Skeletal muscle cell (primary cell): Measurements from ENCODE around the gene SCYL1.

Source experiments
- DNase-seq: peaks from one replicate; pipeline ENCODE4 v3.0.0-alpha.2; 2010; ENCODE audit warnings: low read depth
- H3K4me3 ChIP-seq: 2 replicates; pipeline ENCODE4 v1.5.1; 2011; ENCODE audit warnings: low read depth, mild to moderate bottlenecking, control low read depth, low read length, moderate library complexity

Gene SCYL1

DNA sequence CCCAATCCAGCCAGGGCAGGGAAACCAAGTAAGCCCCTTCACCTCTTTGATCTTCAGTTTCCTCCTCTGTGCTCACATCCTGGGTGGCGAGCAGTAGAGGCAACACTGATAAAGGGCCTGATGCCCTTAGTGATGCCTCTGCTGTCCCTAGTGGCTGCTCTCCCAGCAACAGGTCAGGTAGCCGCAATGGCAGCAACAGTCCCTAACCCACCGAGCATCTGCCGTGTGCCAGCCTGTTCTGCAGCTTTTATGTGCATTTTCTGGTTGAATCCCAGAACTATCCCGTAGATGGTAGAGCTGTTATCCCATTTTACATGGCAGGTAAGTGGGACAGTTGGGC, 5.2 kb downstream of the SCYL1 start:
- no peak for DNase-seq

DNA sequence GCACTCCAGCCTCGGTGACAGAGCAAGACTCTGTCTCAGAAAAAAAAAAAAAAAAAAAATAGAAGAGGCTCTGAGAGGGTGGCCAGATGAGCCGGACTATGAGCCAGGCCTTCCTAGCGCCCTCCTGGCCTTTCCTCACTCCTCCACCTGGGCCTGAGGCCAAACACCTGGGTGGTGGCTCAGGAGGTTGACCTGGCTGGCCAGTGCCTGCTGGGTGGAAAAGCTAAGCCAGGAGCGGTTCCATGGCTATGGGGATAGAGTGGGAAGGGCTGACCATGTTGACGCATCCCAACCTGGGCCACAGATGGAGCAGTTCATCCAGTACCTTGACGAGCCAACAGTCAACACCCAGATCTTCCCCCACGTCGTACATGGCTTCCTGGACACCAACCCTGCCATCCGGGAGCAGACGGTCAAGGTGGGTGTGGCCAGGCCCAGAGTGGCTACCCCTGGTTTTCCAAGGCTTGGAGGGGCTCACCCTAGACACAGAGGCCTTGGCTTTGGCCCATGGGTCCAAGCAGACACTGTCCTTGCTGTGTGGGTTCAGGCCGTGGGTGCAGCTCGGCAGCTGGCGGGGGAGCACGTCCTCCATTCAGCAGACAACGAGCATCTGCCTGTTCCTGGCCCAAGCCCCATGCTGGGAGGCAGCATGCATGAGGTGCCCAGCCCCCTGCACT, 7.6 kb downstream of the SCYL1 start:
- DNase-seq = no peak
- H3K4me3 ChIP-seq = no peak overlapping the region

More for the DNA sequence above, 5.2 kb downstream of the SCYL1 start:
- no peak overlapping the region for H3K4me3 ChIP-seq

DNA sequence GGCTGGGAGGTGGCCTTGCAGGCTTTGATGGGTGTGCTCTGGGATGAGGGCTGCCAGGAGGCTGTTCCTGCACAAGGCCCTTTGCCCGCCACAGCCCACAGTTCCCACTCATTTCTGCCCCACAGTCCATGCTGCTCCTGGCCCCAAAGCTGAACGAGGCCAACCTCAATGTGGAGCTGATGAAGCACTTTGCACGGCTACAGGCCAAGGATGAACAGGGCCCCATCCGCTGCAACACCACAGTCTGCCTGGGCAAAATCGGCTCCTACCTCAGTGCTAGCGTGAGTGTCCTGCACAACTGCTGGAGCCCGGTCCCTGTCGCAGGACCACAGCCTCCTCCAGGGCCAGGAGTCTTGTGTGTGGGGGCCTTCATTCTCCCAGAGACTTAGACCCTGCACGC, 10.2 kb downstream of the SCYL1 start:
- H3K4me3 ChIP-seq = no peak overlapping the region
- no peak for DNase-seq

DNA sequence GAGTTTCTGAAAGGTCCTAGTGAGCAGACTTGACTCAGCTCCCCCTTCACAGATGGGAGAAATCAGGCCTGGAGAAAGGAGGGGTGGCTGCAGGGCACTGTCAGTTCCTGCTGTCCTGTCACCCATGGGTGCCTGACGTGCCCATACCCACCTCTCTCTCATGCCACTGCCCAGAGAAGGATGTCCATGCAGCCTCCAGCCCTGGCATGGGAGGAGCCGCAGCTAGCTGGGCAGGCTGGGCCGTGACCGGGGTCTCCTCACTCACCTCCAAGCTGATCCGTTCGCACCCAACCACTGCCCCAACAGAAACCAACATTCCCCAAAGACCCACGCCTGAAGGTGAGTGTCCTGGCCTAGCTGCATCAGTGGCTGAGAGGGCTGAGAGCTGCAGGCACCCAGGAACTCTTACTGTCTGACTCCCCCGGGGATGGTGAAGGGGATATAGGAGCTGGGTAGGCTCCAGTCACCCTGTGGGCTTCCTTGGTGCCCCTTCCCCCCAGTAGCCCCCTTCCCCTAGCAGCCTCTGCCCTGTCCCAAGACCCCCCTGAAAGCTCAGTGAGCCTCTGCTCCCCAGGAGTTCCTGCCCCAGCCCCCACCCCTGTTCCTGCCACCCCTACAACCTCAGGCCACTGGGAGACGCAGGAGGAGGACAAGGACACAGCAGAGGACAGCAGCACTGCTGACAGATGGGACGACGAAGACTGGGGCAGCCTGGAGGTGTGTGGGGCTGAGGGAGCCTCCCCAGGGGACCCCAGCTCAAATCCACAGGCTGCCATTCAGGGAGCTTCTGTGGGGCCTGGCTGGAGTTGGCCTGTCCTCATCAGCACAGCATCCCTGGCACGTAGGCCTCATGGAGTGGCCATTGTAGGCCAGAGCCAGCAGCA, 11.8 kb downstream of the SCYL1 start:
- no peak overlapping the region for H3K4me3 ChIP-seq
- DNase-seq = no peak

DNA sequence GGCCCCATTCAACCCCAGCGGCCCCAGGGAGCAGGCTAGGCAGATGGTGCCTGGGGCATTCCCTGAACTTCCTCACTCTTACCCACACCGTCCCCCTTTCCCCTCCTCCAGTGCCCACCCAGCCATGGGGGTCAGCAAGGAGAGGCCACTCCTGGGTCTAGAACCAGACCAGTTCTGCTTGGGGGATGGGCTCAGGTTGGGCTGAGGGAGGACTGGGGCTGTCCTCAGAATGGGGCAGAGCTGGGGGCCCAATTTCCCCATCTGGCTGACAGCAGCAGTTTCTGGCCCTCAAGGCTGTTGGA, 12.4 kb downstream of the SCYL1 start:
- DNase-seq = no peak
- no peak overlapping the region for H3K4me3 ChIP-seq

DNA sequence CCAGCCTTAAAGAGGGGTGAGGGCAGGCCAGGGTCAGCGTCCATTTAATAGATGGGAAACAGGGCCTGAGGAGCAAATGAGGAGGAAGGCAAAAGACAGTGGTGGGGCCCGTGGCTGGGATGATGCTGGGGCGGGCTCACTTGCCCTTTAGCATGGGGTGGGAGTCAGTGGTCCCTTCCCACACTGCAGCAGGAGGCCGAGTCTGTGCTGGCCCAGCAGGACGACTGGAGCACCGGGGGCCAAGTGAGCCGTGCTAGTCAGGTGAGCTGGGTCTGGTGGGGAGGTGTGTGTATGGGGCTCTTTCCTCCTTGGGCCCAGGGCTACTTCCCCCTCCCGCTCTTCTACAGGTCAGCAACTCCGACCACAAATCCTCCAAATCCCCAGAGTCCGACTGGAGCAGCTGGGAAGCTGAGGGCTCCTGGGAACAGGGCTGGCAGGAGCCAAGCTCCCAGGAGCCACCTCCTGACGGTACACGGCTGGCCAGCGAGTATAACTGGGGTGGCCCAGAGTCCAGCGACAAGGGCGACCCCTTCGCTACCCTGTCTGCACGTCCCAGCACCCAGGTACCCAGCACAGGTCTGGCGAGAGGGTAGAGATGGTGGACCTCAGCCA, 12.8 kb downstream of the SCYL1 start:
- DNase-seq = no peak
- no peak overlapping the region for H3K4me3 ChIP-seq

DNA sequence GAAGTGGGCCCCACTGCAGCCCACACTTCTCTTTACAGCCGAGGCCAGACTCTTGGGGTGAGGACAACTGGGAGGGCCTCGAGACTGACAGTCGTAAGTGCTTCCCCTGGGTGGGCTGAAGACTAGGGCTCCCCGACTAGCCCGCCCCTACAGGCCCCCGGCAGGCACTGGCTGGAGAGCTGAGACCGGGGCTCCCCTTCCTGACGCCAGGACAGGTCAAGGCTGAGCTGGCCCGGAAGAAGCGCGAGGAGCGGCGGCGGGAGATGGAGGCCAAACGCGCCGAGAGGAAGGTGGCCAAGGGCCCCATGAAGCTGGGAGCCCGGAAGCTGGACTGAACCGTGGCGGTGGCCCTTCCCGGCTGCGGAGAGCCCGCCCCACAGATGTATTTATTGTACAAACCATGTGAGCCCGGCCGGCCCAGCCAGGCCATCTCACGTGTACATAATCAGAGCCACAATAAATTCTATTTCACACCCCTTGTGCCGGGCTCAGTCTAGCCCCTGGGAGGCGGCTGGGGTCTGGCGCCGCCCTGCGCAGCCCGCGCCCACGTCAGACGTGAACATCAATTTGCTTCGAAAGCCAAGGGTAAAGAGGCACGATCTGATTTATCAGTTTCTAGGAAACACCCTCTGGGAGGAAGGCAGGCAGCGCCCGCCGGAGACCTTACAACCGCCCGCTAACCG, 13.5 kb downstream of the SCYL1 start:
- DNase-seq = no peak
- no peak overlapping the region for H3K4me3 ChIP-seq

DNA sequence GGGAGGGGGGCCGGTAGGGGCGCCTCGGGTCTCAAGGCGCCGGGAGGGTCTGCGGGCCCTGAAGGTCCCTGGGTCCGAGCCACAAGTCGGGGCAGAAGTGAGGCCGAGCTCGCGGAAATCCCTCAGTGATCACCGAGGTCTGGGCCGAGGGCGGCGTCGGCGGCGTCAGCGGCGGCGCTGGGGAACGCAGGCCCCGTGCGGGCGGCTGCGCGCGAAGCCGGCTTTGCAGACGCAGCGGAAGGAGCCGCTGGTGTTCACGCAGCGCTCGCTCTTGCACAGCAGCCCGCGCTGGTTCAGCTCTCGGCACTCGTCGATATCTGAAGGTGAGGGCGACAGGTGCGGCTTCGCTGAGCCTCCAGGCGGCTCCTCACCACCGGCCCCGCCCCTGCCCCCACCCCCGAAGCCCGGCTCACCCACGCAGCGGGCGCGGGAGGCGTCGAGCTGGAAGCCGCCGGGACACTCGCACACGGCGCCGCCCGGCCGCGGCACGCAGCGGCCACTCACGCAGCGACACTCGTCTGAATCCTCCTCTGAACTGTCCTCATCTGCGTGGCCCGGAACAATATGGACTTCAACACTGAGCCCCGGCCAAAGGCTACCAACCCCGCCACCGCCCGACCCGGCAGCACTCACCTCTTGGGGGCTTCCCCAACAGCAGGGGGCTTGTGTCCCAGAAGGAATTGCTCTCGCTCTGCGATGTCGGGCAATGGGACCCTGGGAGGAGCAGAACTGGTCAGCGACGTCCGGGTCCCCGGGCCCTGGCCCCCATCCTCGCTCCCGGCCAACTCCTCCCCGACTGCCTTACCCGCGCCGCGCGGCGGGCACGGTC, 14.2 kb downstream of the SCYL1 start:
- no peak overlapping the region for H3K4me3 ChIP-seq
- DNase-seq = no peak

DNA sequence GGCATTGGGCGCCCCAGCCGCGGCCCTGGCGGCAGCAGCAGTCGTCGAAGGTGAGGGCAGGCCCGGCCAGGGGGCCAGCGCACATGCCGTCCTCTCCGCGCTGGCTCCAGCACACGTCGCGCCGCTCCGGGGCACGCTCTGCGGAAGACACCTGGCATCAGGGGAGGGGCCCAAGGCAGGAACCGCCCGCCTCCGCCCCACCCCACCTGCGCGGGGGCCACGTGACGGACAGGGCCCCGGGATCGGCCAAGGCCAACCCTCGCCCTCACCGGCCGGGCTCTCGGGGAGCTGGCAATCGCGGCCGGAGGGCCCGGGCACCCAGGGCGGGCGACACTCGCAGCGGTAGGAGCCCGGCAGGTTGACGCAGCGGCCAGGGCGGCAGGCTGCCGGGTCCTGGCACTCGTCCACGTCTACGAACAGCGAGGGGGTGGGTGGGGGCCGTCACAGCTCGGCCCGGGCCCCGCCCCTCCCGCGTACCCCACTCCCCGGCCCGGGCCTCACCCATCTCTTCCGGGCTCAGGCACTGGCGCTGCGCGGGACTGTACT, 14.9 kb downstream of the SCYL1 start:
- peak overlapping the region; percentile 54 for H3K4me3 ChIP-seq
- DNase-seq = no peak

DNA sequence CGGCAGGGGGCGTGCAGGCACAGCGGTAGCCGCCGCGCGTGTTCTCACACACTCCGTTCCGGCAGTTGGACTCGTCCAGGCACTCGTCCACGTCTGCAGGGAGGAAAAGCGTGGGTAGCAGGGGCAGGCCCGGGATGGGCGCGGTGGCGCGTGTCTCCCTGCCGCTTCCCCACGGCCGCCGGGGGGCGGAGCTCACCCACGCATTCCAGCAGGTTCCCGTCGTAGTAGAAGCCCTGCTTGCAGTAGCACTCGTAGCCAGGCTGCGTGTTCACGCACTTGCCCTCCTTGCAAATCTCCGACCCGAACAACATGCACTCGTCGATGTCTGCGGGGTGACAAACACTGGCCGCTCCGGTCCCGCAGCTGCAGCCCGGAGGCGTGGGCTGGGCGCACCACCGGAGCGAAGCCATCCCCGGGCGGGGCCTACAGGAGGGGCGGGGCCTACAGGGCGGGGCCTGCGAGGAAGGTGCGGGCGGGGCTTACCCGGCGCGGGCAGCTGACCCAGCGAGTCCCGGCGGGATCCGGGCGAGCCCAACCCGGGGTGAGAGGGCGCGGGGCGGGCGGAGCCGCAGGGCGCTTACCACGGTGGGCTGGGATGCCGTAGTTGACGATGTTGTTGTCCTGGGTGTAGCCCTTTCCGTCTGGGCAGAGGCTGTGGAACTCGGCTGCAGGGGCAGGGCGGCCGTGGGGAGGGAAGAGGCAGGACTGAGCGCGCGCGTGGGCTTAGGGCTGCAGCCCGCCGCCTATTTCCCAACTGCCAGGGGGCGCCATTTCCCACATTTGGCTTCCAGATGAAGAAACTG, 15.6 kb downstream of the SCYL1 start:
- peak; percentile 60 for DNase-seq
- H3K4me3 ChIP-seq = peak overlapping the region; percentile 54

DNA sequence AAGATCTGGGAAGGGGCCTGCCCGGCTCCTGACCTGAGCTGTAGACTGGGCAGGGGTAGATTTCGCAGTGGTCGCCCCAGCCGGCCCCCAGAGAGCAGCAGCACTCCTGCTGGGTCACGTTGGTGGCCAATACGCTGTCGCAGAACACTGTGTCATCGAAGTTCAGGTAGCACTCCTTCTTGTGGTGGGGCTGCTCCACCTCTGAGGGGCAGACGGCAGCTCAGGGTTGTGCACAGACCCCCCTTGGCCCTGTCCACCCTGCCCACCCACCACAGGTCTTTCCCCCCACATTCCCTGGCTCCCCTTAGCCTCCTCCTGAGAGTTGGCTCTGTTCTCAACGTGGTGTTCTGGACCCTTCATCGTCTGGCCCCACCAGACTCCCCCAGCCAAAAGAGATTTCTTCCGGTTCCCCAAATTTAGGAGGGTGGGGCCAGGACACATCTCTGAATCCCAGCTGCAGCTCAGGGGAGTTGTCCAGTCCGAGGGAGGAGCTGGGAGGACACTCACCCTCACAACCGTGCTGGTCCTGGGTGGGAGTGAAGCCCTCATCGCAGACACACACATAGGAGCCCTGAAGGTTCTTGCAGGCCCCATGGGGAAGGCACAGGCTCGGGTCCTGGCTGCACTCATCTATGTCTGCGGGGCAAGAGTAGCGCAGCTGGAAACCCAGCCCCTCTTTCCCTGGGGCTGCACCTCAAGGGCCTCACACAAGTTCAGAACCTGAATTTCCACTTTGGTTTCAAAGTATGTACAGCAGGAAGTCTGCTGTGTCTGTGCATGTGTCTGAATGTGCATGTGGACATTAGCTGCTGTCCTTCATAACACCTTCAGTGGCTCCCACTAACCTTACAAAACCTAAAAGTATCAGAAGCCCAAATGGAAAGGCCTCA, 16.5 kb downstream of the SCYL1 start:
- peak overlapping the region; percentile 54 for H3K4me3 ChIP-seq
- no peak for DNase-seq

DNA sequence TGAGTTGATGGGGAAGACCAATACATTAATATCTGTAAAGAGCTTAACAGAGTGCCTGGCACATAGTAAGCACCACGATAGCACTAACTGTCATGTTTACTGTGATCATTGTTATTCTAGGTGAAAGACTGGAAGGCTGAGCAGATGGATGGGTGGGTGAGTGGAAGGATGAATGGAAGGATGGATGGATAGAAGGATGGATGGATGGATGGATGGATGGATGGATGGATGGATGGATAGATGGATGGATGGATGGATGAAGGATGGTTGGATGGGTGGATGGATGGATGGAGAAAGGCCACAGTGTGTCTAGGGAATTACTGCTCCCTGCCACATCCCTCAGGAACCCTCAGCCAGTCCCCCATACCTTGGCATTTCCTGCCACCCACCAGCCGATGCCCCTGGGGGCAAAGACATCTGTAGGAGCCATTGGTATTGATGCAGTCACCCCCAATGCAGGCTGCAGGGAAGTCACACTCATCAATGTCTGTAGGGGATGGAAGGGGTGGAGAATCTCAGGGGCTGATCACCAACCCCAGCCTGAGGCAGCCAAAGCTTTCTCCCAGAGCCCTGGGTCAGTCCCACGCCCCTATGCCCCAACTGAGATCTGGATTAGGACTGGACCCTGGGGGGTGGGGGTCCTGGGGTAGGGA, 18.0 kb downstream of the SCYL1 start:
- H3K4me3 ChIP-seq = no peak overlapping the region
- no peak for DNase-seq

DNA sequence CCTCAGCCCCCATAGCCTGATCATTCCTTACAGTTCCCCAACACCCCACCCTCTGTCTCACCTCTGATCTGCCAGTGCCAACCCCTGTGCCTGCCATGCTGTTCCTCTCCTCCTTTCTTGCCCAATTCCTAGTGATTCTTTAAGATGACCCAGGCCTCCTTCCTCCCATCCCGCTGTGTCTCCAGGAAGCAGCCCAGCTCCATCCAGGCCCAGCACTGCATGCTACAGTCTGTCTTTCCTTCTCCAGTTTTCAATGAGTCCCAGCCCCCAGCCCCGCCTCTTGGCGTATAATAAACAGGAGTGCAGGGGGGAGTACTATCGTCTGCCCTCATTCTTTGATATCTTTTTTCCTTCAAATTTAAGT, 21.0 kb downstream of the SCYL1 start:
- H3K4me3 ChIP-seq = no peak overlapping the region
- DNase-seq = no peak

DNA sequence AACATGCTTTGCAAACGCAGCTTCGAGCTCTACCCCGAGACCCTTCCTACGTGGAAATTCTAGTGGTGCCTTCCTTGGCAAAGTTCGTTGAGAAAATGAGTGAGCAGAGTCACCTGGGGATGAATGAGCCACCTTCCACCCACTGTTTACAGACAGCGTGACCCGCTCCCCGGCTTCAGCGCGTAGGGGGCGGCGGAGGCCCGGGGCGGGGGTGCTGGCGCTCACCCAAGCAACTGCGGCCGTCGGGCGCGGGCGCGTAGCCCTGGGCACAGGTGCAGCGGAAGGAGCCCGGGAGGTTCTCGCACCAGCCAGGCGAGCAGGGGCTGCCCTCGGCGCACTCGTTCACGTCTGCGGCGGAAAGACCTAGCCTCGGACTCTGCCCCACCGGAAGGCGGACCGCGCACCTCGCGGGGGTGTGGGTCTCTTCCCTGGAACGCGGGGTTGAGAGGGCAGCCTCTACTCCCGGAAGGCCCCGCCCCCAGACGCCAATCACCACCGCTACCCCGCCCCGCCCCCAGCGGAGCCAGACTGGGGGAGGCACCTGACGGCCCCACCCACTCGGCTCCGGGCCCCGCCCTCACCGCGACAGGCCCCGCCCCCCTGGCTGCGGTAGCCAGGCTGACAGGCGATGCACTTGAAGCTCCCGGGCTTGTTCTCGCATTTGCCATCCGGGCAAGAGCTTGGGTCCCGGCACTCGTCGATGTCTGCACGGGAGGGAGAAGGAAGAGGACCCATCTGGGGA, 21.5 kb downstream of the SCYL1 start:
- no peak overlapping the region for H3K4me3 ChIP-seq

DNA sequence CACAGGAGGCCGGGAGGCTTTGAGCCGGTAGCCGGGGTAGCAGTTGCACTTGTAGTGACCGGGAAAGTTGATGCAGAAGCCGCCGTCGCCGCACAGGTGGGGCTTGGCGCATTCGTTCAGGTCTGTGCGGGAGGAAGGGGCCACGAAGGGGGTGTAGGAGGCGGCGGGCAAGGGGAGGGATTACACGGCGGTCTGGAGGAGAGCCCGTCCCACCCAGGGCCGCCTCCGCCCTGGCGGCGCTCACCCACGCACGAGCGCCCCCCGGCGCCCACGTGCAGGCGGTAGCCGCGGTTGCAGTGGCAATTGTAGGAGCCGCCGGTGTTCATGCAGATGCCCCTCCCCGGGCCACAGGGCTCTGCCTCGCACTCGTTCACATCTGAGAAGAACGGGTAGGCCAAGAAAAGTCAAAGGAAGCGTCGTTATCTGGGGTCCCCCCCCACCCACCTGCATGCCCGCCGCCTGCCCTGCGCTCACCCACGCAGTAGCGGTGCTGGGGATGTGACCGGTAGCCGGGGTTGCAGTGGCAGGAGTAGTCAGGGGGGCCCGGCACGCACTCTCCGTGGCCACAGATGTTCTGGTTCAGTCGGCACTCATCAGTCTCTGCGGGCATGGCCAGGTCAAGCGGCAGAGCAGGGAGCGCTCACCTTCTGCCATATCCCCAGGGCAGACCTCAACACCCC, 22.7 kb downstream of the SCYL1 start:
- no peak for DNase-seq

More for the DNA sequence above, 21.5 kb downstream of the SCYL1 start:
- no peak for DNase-seq

DNA sequence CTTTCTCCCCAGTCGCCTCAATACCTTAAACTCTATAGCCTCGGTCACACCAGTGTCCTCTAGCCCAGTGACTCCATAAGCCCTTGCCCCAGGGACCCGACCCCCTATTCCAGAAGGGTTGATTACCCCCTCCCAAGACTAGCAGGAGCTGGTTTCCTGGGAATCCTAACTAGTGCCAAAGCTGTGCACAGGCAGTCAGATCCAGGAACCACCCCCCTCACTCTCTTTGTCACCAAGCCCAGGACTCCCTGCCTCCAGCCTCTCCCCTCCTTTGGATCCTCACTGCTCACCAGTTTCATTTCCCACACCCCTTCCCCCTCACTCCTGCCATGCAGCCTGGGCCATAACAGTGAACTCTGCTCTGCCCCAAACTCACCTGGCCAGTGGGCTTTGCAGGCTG, 23.5 kb downstream of the SCYL1 start:
- H3K4me3 ChIP-seq = no peak overlapping the region
- DNase-seq = no peak

More for the DNA sequence above, 22.7 kb downstream of the SCYL1 start:
- H3K4me3 ChIP-seq = no peak overlapping the region
